ENCODE measurements around the gene MTA3. TPM values are rescaled to one million over a fixed set of nuclear protein-coding genes. Genes with fewer than 3 reads are reported as not detected.
A peak's percentile ranks its signal among the peaks of the same experiment; 100 is the strongest.

The MTA3 gene
- total and polyA plus RNA-seq, 9 of the 15 experiments (the other 6 are each of a cell fraction or from before 2014, with no cell fraction given), result 12.4 to 39.6 (median 23.5) TPM

DNA sequence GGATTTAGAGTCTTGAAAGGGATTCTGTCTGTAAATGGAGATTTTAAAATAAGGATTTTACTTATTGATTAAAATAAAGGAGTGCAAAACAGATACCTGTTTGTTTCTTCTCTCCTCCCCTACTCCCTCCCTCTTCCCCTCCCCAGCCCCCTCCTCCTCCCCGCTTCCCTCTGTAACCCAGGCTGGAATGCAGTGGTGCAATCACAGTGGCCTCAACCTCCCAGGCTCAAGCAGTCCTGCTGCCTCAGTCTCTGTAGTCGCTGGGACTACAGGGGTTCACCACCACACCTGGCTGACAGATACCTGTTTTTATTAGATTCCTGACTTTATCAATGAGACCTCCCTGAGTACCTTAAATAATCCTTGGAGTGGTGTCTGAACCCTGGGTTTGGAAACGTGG is 138.4 kb downstream of the MTA3 start (continued):
- TF ChIP-seq MECOM (CRISPR knock-in tag; IDR thresholded peaks at IDR 0.05) (no peak), NFXL1 (CRISPR knock-in tag; IDR thresholded peaks at IDR 0.05) (no peak), CBFA2T3 (IDR thresholded peaks at IDR 0.05) (no peak)

- POLR2A ChIA-PET, result interaction anchor here (0.8 to 1.0 kb wide), 2 partner anchors 17 to 219 kb away, joined by 3 to 4 read pairs; no protein-coding TSS in a partner anchor
- TF ChIP-seq KDM4B (IDR thresholded peaks at IDR 0.05; ENCODE audit: borderline replicate concordance in 2 of 2, low read depth in 1 of 2) (no peak), ZNF316 (IDR thresholded peaks at IDR 0.05) (peak; percentile 69; the same call in 1 of the 2 replicates), MAFG (tag; conservative IDR thresholded peaks at IDR 0.05) (0 out of 2 replicates have a peak, but pooled peaks have one; percentile 21), MAFF (IDR thresholded peaks at IDR 0.05; ENCODE audit: low read length) (peak; percentile 54; the same call in 1 of the 2 replicates), MAFK (IDR thresholded peaks at IDR 0.05; ENCODE audit: low read length) (0 out of 2 replicates have a peak, but pooled peaks have one; percentile 43), C11orf30 (IDR thresholded peaks at IDR 0.05; ENCODE audit: low read depth) (peak; percentile 49; the same call in 1 of the 2 replicates)
- 65% methylated on average over 6 of the region's 6 CpGs for WGBS (ENCODE audit: insufficient coverage, low coverage, missing lambda C conversion rate)
- no peaks in the 10 kb centered on the region for H3K79me2 ChIP-seq (ENCODE audit: control insufficient read depth, insufficient read depth, low read length)
- H3K27me3 ChIP-seq (ENCODE audit: control insufficient read depth in 2 of 2, insufficient read depth in 2 of 2, low read length in 2 of 2), result no peaks in the 10 kb centered on the region
- no peak for DNase-seq (ENCODE audit: extremely low read depth in 1 of 4, low spot score in 3 of 4)
- H3K27ac ChIP-seq (ENCODE audit: extremely low read depth, low read depth, low read length), result no peak overlapping the region
- H3K9me1 ChIP-seq (ENCODE audit: control insufficient read depth, insufficient read depth, low read length), result no peaks in the 10 kb centered on the region
- no peaks in the 10 kb centered on the region for H4K20me1 ChIP-seq (replicated peaks; ENCODE audit: control insufficient read depth, insufficient read depth, low read length)
- H3K9me3 ChIP-seq (replicated peaks; ENCODE audit: control insufficient read depth, insufficient read depth, low read depth, low read length), result no peaks in the 10 kb centered on the region
- H3K4me2 ChIP-seq (ENCODE audit: insufficient read depth, low read length), result no peak overlapping the region
- no peaks in the 10 kb centered on the region for H3K4me1 ChIP-seq (replicated peaks in 1 of 2; ENCODE audit: control insufficient read depth in 2 of 2, insufficient read depth in 2 of 2, low read length in 2 of 2)
- H2AFZ ChIP-seq (ENCODE audit: low read depth, low read length), result no peak overlapping the region
- CTCF ChIA-PET (ENCODE audit: low intra/inter-chr PET ratio), result no interaction called here
- intact Hi-C loops (cut with micrococcal nuclease) (no loop called here), in situ Hi-C loops (cut with MboI) (no loop called here)
- no peak for ATAC-seq
- peaks cover 5% of the 10 kb centered on the region; the same call in 1 of the 3 replicates for H3K36me3 ChIP-seq (ENCODE audit: control insufficient read depth, insufficient read depth, low read length)
- no peak for FAIRE-seq
- no peak overlapping the region for H3K9ac ChIP-seq (ENCODE audit: insufficient read depth in 1 of 2, low read depth in 2 of 2, low read length in 2 of 2)
- H3K4me3 ChIP-seq, result no peak overlapping the region
- no TSS peak for BruUV-seq (replicated peaks)
Measured at GRCh38 chr2:42708179-42708578, 139.7 kb downstream of the MTA3 start.

Data from K562 (cell line).